HEK293T (cell line): ENCODE data around the gene LSP1.
"Not testable (repeated sequence)": the region's sequence is repeated elsewhere in the genome, so short reads cannot be mapped to it uniquely, and the experiment has no call there.

ENCODE experiments used
- CTCF ChIA-PET: fragments of 350-600 bp; formaldehyde crosslinking; extraction: SDS; loops from one replicate; lab custom pipeline; 2021; ENCODE audit warnings: antibody characterized with exemption, inconsistent platforms; lab: Yijun Ruan, JAX
- POLR2A ChIA-PET: fragments of 350-600 bp; formaldehyde crosslinking; extraction: SDS; loops from one replicate; lab custom pipeline; 2020; ENCODE audit warnings: antibody characterized with exemption, inconsistent platforms; lab: Yijun Ruan, JAX
- DNase-seq: peaks from one replicate; pipeline ENCODE4 v3.0.0; 2012; ENCODE audit warnings: mixed read lengths; ENCODE audit errors: extremely low spot score
- ARNT ChIP-seq: fragments of 450-650 bp; IDR thresholded peaks from 2 replicates; pipeline ENCODE4 v1.6.1; 2017; ENCODE audit warnings: mild to moderate bottlenecking
- BHLHE40 ChIP-seq: fragments of 450-650 bp; IDR thresholded peaks from 2 replicates; pipeline ENCODE4 v1.6.1; 2016; ENCODE audit warnings: mild to moderate bottlenecking, moderate library complexity, borderline replicate concordance
- CTBP1 ChIP-seq: fragments of 450-650 bp; IDR thresholded peaks from 2 replicates; pipeline ENCODE4 v1.6.1; 2016; ENCODE audit warnings: borderline replicate concordance
- ELF4 ChIP-seq: fragments of 450-650 bp; IDR thresholded peaks from 2 replicates; pipeline ENCODE4 v1.6.1; 2017; ENCODE audit warnings: antibody characterized with exemption
- FOXA1 ChIP-seq: fragments of 450-650 bp; IDR thresholded peaks from 2 replicates; pipeline ENCODE4 v1.6.1; 2016; ENCODE audit warnings: mild to moderate bottlenecking
- FOXK2 ChIP-seq: fragments of 450-650 bp; IDR thresholded peaks from 2 replicates; pipeline ENCODE4 v1.6.1; 2016; ENCODE audit warnings: mild to moderate bottlenecking
- FOXM1 ChIP-seq: fragments of 450-650 bp; IDR thresholded peaks from 2 replicates; pipeline ENCODE4 v1.6.1; 2017; ENCODE audit warnings: mild to moderate bottlenecking, borderline replicate concordance
- HDGF ChIP-seq: fragments of 450-650 bp; IDR thresholded peaks from 2 replicates; pipeline ENCODE4 v1.6.1; 2017; ENCODE audit warnings: antibody characterized with exemption, borderline replicate concordance
- L3MBTL2 ChIP-seq: fragments of 450-650 bp; conservative IDR thresholded peaks from 2 replicates; pipeline ENCODE4 v1.6.1; 2016; ENCODE audit warnings: mild to moderate bottlenecking
- LEF1 ChIP-seq: fragments of 450-650 bp; IDR thresholded peaks from 2 replicates; pipeline ENCODE4 v1.6.1; 2017; ENCODE audit warnings: mild to moderate bottlenecking, borderline replicate concordance
- NFRKB ChIP-seq: fragments of 450-650 bp; IDR thresholded peaks from 2 replicates; pipeline ENCODE4 v1.6.1; 2016; ENCODE audit warnings: mild to moderate bottlenecking, moderate library complexity
- PKNOX1 ChIP-seq: fragments of 450-650 bp; IDR thresholded peaks from 2 replicates; pipeline ENCODE4 v1.6.1; 2016
- SP1 ChIP-seq: fragments of 450-650 bp; IDR thresholded peaks from 2 replicates; pipeline ENCODE4 v1.6.1; 2017
- SUZ12 ChIP-seq: fragments of 450-650 bp; IDR thresholded peaks from 2 replicates; pipeline ENCODE4 v1.6.1; 2016; ENCODE audit warnings: mild to moderate bottlenecking
- TARDBP ChIP-seq: fragments of 450-650 bp; IDR thresholded peaks from 2 replicates; pipeline ENCODE4 v1.6.1; 2016
- ZNF384 ChIP-seq: fragments of 450-650 bp; IDR thresholded peaks from 2 replicates; pipeline ENCODE4 v1.6.1; 2016

LSP1 gene

DNA sequence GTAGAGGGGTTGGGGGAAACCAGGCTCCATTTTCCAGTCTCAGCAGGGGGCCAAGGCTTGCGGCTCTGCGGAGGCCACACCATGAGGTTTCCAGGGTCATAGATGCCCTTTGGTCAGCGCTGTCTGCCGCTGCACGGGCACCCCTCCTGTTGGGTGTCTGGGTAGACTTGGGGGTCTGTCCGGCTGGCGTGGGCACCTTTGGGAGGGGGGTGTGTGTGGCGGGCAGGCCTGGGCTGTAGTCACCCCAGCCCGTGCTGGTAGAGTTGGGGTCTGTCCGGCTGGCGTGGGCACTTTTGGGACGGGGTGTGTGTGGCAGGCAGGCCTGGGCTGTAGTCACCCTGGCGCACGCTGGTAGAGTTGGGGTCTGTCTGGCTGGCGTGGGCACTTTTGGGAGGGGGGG, 18.6 kb downstream of the LSP1 start:
- DNase-seq: no peak
- TF ChIP-seq FOXM1: no peak
- TF ChIP-seq PKNOX1: no peak
- TF ChIP-seq LEF1: no peak
- TF ChIP-seq CTBP1: no peak
- TF ChIP-seq ZNF384: no peak
- TF ChIP-seq HDGF: no peak
- TF ChIP-seq SUZ12: no peak
- TF ChIP-seq NFRKB: no peak
- no peak for TF ChIP-seq ELF4
- TF ChIP-seq FOXK2: no peak
- TF ChIP-seq FOXA1: no peak
- no peak for TF ChIP-seq L3MBTL2
- no peak for TF ChIP-seq BHLHE40
- no peak for TF ChIP-seq ARNT
- no peak for TF ChIP-seq SP1
- no peak for TF ChIP-seq TARDBP
- CTCF ChIA-PET: no interaction called here
- POLR2A ChIA-PET: no interaction called here

GRCh38 chr11:1872267-1872985, 19.5 kb downstream of the LSP1 start:
- TF ChIP-seq HDGF (no peak), SP1 (no peak), LEF1 (no peak), CTBP1 (no peak), BHLHE40 (no peak), FOXA1 (no peak), PKNOX1 (no peak), FOXK2 (no peak), SUZ12 (no peak), FOXM1 (no peak), ELF4 (no peak), NFRKB (no peak), L3MBTL2 (no peak), ZNF384 (no peak), ARNT (no peak), TARDBP (no peak)

GRCh38 chr11:1873048-1873812, 20.3 kb downstream of the LSP1 start:
- no peak for DNase-seq
- CTCF ChIA-PET: no interaction called here

More at GRCh38 chr11:1872267-1872985, 19.5 kb downstream of the LSP1 start:
- ChIA-PET POLR2A (no interaction called here), CTCF (no interaction called here)
- no peak for DNase-seq

GRCh38 chr11:1873813-1874150, 20.9 kb downstream of the LSP1 start:
- CTCF ChIA-PET, DNase-seq, POLR2A ChIA-PET: not testable (repeated sequence)

More at GRCh38 chr11:1873048-1873812, 20.3 kb downstream of the LSP1 start:
- POLR2A ChIA-PET: no interaction called here
- TF ChIP-seq L3MBTL2 (no peak), ELF4 (no peak), BHLHE40 (no peak), FOXK2 (no peak), NFRKB (no peak), TARDBP (no peak), FOXA1 (no peak), SP1 (no peak), SUZ12 (no peak), LEF1 (no peak), HDGF (no peak), ZNF384 (no peak)

GRCh38 chr11:1874441-1875092, 21.7 kb downstream of the LSP1 start:
- CTCF ChIA-PET, DNase-seq, POLR2A ChIA-PET: not testable (repeated sequence)

DNA sequence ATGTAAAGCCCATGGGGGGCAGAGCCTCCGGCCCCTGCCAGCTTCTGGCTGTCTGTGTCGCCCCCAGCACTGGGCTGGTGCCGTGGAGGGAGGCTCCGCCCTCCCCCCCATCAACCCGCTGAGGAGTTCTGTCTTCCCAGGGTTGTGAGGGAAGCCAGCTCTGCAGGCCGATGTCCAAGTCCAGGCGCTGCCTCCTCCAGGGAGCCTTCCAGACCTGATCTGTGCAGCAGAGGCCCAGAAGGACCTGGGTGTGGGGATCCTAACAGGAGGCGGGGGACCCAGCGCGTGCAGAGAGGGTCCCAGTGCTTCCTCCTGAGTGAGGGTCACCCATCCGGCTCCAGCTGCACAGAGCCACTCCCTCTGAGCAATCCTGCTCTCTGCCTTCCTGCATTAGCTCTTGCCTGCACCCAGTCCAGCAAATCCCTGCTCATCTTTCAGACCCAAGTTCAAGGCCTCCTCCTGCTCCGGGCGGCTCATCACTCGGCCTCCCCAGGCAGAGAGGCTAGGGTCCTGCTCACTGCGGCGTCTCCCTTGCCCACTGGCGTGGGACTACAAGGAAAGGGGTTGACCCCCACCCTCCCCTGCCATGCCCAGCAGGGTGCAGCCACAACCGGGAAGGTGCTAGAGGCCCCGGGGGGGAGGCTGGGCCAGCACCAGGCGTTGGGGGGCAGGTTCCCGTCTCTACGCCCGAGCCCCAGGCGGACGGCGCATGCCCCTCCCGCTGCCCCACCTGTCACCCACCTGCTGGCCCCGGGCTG, 22.4 kb downstream of the LSP1 start:
- DNase-seq: no peak
- TF ChIP-seq NFRKB (no peak), PKNOX1 (no peak), TARDBP (no peak), FOXA1 (no peak)
- ChIA-PET CTCF (no interaction called here), POLR2A (no interaction called here)

DNA sequence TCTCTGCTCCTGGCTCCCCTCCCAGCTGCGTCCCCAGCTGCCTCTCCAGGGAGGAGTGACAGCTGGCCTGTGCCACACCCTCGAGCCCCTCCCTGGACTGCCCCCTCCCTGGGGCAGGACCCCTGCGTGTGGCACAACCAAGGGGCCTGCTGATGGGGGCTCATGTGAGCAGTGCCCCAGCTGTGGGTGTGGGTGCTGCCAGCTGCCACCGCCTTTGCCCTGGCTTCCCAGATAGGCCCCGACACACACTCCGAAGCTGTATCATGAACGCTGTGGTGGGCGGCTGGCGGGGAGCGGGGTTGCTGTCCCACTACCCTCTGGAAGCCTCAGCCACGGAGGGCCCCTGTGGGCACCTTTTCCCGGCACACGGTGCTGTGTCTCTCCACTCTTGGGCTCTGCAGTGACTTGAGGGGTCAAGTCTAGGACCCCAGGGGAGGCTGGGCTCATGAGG, 23.0 kb downstream of the LSP1 start:
- POLR2A ChIA-PET: not testable (repeated sequence)

More for the DNA sequence above, 23.0 kb downstream of the LSP1 start:
- not testable (repeated sequence) for DNase-seq
- CTCF ChIA-PET: interaction anchor here (1.2 to 1.9 kb wide), 3 partner anchors 25 to 276 kb away, joined by 3 to 7 read pairs (median 6); no protein-coding TSS in a partner anchor
